Stimulated activated naive CD4-positive, alpha-beta T cell (primary cell): ENCODE measurements around the gene TMEM129.
"Not testable (repeated sequence)": the region's sequence is repeated elsewhere in the genome, so short reads cannot be mapped to it uniquely, and the experiment has no call there.

Experiments used
- DNase-seq, 6 experiments: peaks; one replicate each; lab custom pipeline; 2025; lab: John Stamatoyannopoulos, UW

The TMEM129 gene

GRCh38 chr4:1693131-1693896 lies 27.8 kb downstream of the TMEM129 start:
- peak; percentile 58 to 86 (median 66) for DNase-seq

- no peak for DNase-seq
Observed at GRCh38 chr4:1691737-1692373, 29.3 kb downstream of the TMEM129 start.

GRCh38 chr4:1690698-1691097 lies 30.4 kb downstream of the TMEM129 start:
- DNase-seq: no peak

- DNase-seq: no peak
Observed at GRCh38 chr4:1686440-1687036, 34.6 kb downstream of the TMEM129 start.

- DNase-seq: no peak
Observed at GRCh38 chr4:1685235-1686150, 35.6 kb downstream of the TMEM129 start.

GRCh38 chr4:1684506-1685234 lies 36.5 kb downstream of the TMEM129 start:
- DNase-seq: peak in 5 of 6 experiments; percentile 79 to 90 (median 90)

- peak; percentile 32 to 91 (median 58) for DNase-seq
Observed at GRCh38 chr4:1683736-1684505, 37.2 kb downstream of the TMEM129 start, which contains the start of gene FAM53A. TSS of gene FAM53A (minus strand) at chr4:1684313. CDS start at chr4:1668741, 15,572 bp downstream.

GRCh38 chr4:1683261-1683735 lies 37.8 kb downstream of the TMEM129 start:
- peak in 2 of 6 experiments; percentile 48 to 67 for DNase-seq

GRCh38 chr4:1682860-1683259 lies 38.3 kb downstream of the TMEM129 start:
- no peak for DNase-seq

- DNase-seq: no peak
Observed at GRCh38 chr4:1678244-1678643, 42.9 kb downstream of the TMEM129 start.

- DNase-seq: no peak
Observed at GRCh38 chr4:1676605-1677525, 44.3 kb downstream of the TMEM129 start.

- DNase-seq: no peak
Observed at GRCh38 chr4:1675802-1676137, 45.4 kb downstream of the TMEM129 start.

- DNase-seq: no peak
Observed at GRCh38 chr4:1675136-1675801, 45.9 kb downstream of the TMEM129 start.

- no peak for DNase-seq
Observed at GRCh38 chr4:1674682-1675081, 46.4 kb downstream of the TMEM129 start.

GRCh38 chr4:1673671-1674070 lies 47.5 kb downstream of the TMEM129 start:
- DNase-seq: no peak

- not testable (repeated sequence) for DNase-seq
Observed at GRCh38 chr4:1671011-1671410, 50.1 kb downstream of the TMEM129 start.

- no peak for DNase-seq
Observed at GRCh38 chr4:1670279-1670678, 50.8 kb downstream of the TMEM129 start.

GRCh38 chr4:1669850-1670249 lies 51.3 kb downstream of the TMEM129 start:
- no peak for DNase-seq

- DNase-seq: no peak
Observed at GRCh38 chr4:1669270-1669669, 51.9 kb downstream of the TMEM129 start.
